ENCODE data around the gene ACOX2.

Gene ACOX2

GRCh38 chr3:58566398-58567250 is 29.6 kb upstream of the ACOX2 start:
- DNase-seq = no peak

- DNase-seq = no peak
Measured at GRCh38 chr3:58565621-58566397, 28.8 kb upstream of the ACOX2 start.

- DNase-seq = no peak
Measured at GRCh38 chr3:58564456-58565160, 27.6 kb upstream of the ACOX2 start.

GRCh38 chr3:58564054-58564453 is 27.1 kb upstream of the ACOX2 start:
- no peak for DNase-seq

GRCh38 chr3:58563386-58564035 is 26.5 kb upstream of the ACOX2 start:
- no peak for DNase-seq

- no peak for DNase-seq
Measured at GRCh38 chr3:58562498-58562897, 25.5 kb upstream of the ACOX2 start.

GRCh38 chr3:58560771-58561311 is 23.9 kb upstream of the ACOX2 start:
- DNase-seq = no peak

GRCh38 chr3:58559586-58559985 is 22.6 kb upstream of the ACOX2 start:
- DNase-seq = no peak

- no peak for DNase-seq
Measured at GRCh38 chr3:58557491-58557890, 20.5 kb upstream of the ACOX2 start.

GRCh38 chr3:58556761-58557221 is 19.8 kb upstream of the ACOX2 start:
- DNase-seq = no peak

- no peak for DNase-seq
Measured at GRCh38 chr3:58556001-58556400, 19.0 kb upstream of the ACOX2 start.

GRCh38 chr3:58555203-58555602 is 18.2 kb upstream of the ACOX2 start:
- DNase-seq = no peak

GRCh38 chr3:58553003-58553402 is 16.0 kb upstream of the ACOX2 start:
- no peak for DNase-seq

GRCh38 chr3:58551636-58552180 is 14.7 kb upstream of the ACOX2 start:
- no peak for DNase-seq

GRCh38 chr3:58544541-58544940 is 7.6 kb upstream of the ACOX2 start:
- no peak for DNase-seq

- no peak for DNase-seq
Measured at GRCh38 chr3:58540176-58540858, 3.3 kb upstream of the ACOX2 start.

- DNase-seq = no peak
Measured at GRCh38 chr3:58539626-58540025, 2.6 kb upstream of the ACOX2 start.

GRCh38 chr3:58537412-58538301 is 667 bp upstream of the ACOX2 start:
- no peak for DNase-seq

- DNase-seq = peak; percentile 10
Measured at GRCh38 chr3:58535531-58536500, 1.2 kb downstream of the ACOX2 start.

All from NCI-H2029 treated with DMSO at 0.1 percent for 48 hours (cell line).